HG02678 (cell line): ENCODE results near the gene LAMC3.

Experiments
- ATAC-seq: cut with Tn5 transposase; IDR thresholded peaks from one replicate; pipeline ENCODE4 v1.9.1; 2021; ENCODE audit warnings: mild to moderate bottlenecking, moderate library complexity; ENCODE audit not compliant: unreplicated experiment

LAMC3 gene

GRCh38 chr9:130977811-130978221 is 31.2 kb upstream of the LAMC3 start:
- no peak for ATAC-seq

DNA sequence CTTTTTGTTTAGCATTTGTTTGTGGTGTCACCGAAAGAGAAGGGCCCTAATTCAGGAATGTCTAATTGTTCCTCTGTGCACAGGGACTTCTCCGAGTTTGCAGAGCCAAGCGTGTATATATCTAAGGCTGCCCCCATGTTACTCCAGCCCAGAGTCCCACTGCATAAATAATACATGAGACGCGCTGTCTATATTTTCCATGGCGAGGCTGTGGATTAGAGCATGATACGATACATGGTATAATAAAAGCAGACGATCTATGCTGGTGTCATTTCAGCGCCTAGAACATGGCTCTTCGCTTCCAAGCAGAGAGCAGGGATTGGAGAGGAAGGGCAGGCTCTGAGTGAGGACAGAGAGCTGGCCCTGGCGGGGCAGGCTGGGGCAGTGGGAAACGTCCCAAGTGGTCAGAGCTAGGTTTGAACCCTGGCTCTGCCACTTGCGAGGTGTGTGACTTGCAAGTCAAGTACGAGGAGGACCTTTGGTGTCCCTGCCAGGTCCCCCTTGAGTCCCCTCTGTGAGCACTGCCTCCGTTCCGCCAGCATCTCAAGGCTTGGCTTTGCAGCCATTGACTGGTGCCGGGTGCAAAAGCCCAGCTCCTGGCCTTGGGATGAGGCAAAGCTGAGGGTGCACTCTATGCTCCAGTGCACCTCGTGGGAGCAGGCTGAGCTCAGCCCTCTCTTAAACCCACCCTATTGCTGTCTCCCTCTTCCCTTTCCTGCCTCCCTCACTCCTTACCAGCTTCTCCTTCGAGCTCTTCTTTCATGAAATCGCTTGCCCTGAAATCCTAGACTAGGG is 29.2 kb upstream of the LAMC3 start:
- ATAC-seq, result no peak

- no peak for ATAC-seq
Measured at GRCh38 chr9:130980526-130980925, 28.4 kb upstream of the LAMC3 start.

- no peak for ATAC-seq
Measured at GRCh38 chr9:130981002-130981755, 27.8 kb upstream of the LAMC3 start.

- no peak for ATAC-seq
Measured at GRCh38 chr9:130981756-130982137, 27.2 kb upstream of the LAMC3 start.

- ATAC-seq, result no peak
Measured at GRCh38 chr9:130982636-130983358, 26.2 kb upstream of the LAMC3 start.

- no peak for ATAC-seq
Measured at GRCh38 chr9:130983359-130983670, 25.7 kb upstream of the LAMC3 start.

DNA sequence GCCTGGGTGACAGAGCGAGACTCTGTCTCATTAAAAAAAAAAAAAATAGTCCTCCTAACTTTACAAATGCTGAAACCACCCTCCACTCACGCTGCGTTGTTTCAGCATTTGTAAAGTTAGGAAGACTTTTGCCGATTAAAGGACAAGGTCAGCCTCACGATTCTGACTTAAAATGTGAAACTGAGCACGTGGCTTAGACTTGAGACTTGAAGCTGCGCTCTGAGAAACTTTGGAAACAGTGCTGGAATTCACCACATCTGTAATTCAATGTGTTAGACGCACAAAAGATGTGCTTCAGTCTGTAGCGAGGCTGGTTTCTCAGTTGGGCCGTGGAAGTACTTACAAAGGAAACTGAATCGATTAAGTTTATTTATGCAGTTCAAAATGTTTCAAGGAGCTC is 25.0 kb upstream of the LAMC3 start:
- no peak for ATAC-seq

DNA sequence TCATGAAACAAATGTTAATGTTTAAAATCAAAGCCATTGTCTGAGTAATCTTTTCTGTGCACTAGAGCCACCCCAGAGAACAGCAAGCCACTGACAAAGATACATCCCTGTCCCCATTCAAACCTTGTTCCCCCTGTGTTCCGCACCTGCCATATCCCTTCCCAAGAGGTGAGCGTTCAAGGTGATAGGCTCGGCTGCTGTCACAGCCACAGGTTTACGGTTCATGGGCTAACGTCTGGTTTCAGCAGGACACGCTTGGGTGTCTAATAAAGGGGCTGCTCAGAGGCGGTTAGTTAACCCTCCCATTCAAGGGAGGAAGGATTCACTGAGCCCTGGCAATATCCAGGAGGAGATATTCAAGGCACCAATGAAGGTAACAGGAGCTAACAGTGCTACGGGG is 24.5 kb upstream of the LAMC3 start:
- ATAC-seq, result no peak

DNA sequence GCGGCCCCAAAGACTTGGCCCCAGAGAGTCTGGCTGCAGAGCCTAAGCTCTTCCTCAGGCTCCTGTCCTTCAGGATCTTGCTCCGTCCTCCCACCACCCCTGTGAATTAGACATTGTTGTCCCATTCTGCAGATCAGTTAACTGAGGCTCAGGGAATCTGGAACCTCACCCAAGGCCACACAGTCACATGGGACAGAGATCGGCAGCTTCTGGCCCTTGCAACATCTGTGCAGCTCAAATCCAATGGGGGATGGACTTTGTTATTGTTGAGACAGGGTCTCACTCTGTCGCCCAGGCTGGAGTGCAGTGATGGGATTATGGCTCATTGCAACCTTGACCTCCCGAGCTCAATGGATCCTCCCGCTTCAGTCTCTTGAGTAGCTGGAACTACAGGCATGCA is 23.9 kb upstream of the LAMC3 start:
- ATAC-seq, result no peak

- ATAC-seq, result no peak
Measured at GRCh38 chr9:130985606-130986162, 23.3 kb upstream of the LAMC3 start.

GRCh38 chr9:130986356-130986965 is 22.5 kb upstream of the LAMC3 start:
- ATAC-seq, result no peak

GRCh38 chr9:130987054-130987453 is 21.9 kb upstream of the LAMC3 start:
- ATAC-seq, result no peak

GRCh38 chr9:130987738-130988399 is 21.1 kb upstream of the LAMC3 start:
- ATAC-seq, result no peak

- ATAC-seq, result no peak
Measured at GRCh38 chr9:130988400-130988747, 20.6 kb upstream of the LAMC3 start.

DNA sequence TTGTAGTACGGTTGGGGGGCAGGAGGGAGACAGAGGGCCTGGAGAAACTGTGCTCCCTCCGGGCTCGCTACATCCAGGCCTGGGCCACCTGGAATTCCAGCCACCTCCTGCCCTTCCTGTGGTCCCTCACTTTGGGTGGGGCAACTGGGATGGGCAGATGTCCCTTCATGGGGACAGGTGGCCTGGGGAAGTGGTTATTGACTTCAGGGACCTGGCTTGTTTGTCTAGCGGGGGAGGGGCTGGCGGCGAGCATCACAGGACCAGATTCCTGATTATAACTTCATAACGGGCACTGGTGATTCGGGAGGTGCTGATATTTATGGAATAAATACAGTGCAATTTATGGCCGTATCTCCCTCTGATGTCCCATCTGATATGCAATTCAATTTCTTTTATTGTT is 20.1 kb upstream of the LAMC3 start:
- no peak for ATAC-seq

- no peak for ATAC-seq
Measured at GRCh38 chr9:130989391-130989790, 19.6 kb upstream of the LAMC3 start.

GRCh38 chr9:130989891-130990290 is 19.1 kb upstream of the LAMC3 start:
- no peak for ATAC-seq

DNA sequence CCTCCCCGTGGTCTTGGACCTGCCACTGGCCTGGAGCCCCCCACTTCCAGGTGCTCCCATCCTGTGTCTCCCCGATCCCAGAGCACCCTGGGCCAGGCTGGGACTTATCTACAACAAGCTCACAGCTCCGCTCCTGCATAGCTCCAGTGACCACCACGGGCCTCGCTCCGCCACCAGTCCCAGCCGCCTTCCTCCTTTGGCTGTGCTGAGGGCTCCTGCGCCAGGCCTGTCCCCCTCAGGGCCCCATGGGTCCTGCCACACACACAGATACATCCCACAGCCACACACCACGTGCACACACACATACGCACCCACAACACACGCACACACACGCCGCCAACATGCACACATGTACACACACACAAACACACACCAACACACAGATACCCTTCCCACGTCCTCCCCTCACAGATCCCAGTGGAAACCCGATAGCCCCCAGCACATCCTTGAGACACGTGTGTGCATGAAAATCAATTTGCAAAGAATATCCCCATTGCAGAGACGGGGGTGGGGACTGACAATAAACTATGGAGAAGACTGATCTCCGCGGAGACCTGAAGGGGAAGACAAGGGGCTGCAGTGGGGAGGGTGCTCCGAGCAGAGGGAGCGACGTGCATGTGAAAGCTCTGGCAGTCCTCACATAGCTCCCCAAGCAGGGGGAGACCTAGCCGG is 18.5 kb upstream of the LAMC3 start:
- ATAC-seq, result no peak
